ENCODE results near the gene COPS6. TPM values are rescaled to one million over a fixed set of nuclear protein-coding genes. Genes with fewer than 3 reads are reported as not detected.
A peak's percentile ranks its signal among the peaks of the same experiment; 100 is the strongest.

The COPS6 gene
- total RNA-seq, 2 experiments from 2014 or later = 81.7 to 86.3 TPM

GRCh38 chr7:100095704-100096103, 6.9 kb downstream of the COPS6 start:
- Mint-ChIP-seq H3K4me3 (no peak overlapping the region), H3K27ac (peak overlapping the region; percentile 26), H3K4me1 (peaks cover 50% of the 10 kb centered on the region), H3K27me3 (no peaks in the 10 kb centered on the region), H3K9me3 (no peaks in the 10 kb centered on the region), H3K36me3 (ENCODE audit: low read depth) (peaks cover 93% of the 10 kb centered on the region)
- ChIA-PET CTCF (interaction anchor here (0.6 kb wide), 1 partner anchor 350 kb away, joined by 3 read pairs; no protein-coding TSS in a partner anchor), POLR2A (interaction anchor here (1.0 to 1.5 kb wide), 5 partner anchors 10 to 178 kb away, joined by 3 to 5 read pairs (median 3); partner anchors contain the start of gene MBLAC1)
- DNase-seq = no peak

- no peaks in the 10 kb centered on the region for H3K27me3 Mint-ChIP-seq
- DNase-seq = no peak
- CTCF ChIA-PET = interaction anchor here (1.0 to 3.7 kb wide), 2 partner anchors 17 to 607 kb away, joined by 3 to 21 read pairs; no protein-coding TSS in a partner anchor
- H3K36me3 Mint-ChIP-seq (ENCODE audit: low read depth) = peaks cover 63% of the 10 kb centered on the region
- POLR2A ChIA-PET = interaction anchor here (4.2 kb wide), 1 partner anchor 13 kb away, joined by 169 read pairs; the partner anchor contains the start of genes COPS6 and ZNF3
- H3K9me3 Mint-ChIP-seq = no peaks in the 10 kb centered on the region
- H3K4me1 Mint-ChIP-seq = peaks cover 47% of the 10 kb centered on the region
- H3K27ac Mint-ChIP-seq = no peak overlapping the region
- peak overlapping the region; percentile 84 for H3K4me3 Mint-ChIP-seq
Measured at GRCh38 chr7:100098913-100099312, 10.1 kb downstream of the COPS6 start.

GRCh38 chr7:100099452-100099851, 10.7 kb downstream of the COPS6 start:
- DNase-seq = no peak
- Mint-ChIP-seq H3K4me3 (peak overlapping the region; percentile 84), H3K36me3 (ENCODE audit: low read depth) (peaks cover 60% of the 10 kb centered on the region), H3K4me1 (peaks cover 47% of the 10 kb centered on the region), H3K9me3 (no peaks in the 10 kb centered on the region), H3K27me3 (no peaks in the 10 kb centered on the region), H3K27ac (peak overlapping the region; percentile 16)
- CTCF ChIA-PET = interaction anchor here (1.0 to 3.7 kb wide), 2 partner anchors 17 to 606 kb away, joined by 3 to 21 read pairs; no protein-coding TSS in a partner anchor
- POLR2A ChIA-PET = interaction anchor here (0.5 to 4.2 kb wide), 4 partner anchors 13 to 78 kb away, joined by 3 to 169 read pairs (median 22); partner anchors contain the start of genes COPS6 and ZNF3

- peaks cover 44% of the 10 kb centered on the region for H3K4me1 Mint-ChIP-seq
- peak; percentile 89 for DNase-seq
- no peaks in the 10 kb centered on the region for H3K9me3 Mint-ChIP-seq
- peak overlapping the region; percentile 84 for H3K4me3 Mint-ChIP-seq
- ChIA-PET POLR2A (interaction anchor here (0.8 to 4.2 kb wide), 37 partner anchors 8 to 774 kb away, joined by 3 to 169 read pairs (median 4); partner anchors contain the start of genes AGFG2, BUD31, CNPY4 and COPS6), CTCF (interaction anchor here (1.2 to 3.7 kb wide), 5 partner anchors 13 to 328 kb away, joined by 4 to 21 read pairs (median 4); partner anchors contain the start of gene ZCWPW1)
- H3K27me3 Mint-ChIP-seq = no peaks in the 10 kb centered on the region
- peaks cover 53% of the 10 kb centered on the region for H3K36me3 Mint-ChIP-seq (ENCODE audit: low read depth)
- peak overlapping the region; percentile 90 for H3K27ac Mint-ChIP-seq
Measured at GRCh38 chr7:100100420-100101015, 11.7 kb downstream of the COPS6 start.

- CTCF ChIA-PET = interaction anchor here (0.7 to 3.7 kb wide), 14 partner anchors 11 to 328 kb away, joined by 3 to 21 read pairs (median 4); partner anchors contain the start of genes LAMTOR4, ZCWPW1 and ZKSCAN1
- H3K9me3 Mint-ChIP-seq = no peaks in the 10 kb centered on the region
- peaks cover 42% of the 10 kb centered on the region for H3K4me1 Mint-ChIP-seq
- H3K27me3 Mint-ChIP-seq = no peaks in the 10 kb centered on the region
- peaks cover 50% of the 10 kb centered on the region for H3K36me3 Mint-ChIP-seq (ENCODE audit: low read depth)
- H3K27ac Mint-ChIP-seq = peak within 1 kb of the TSS; percentile 90
- POLR2A ChIA-PET = interaction anchor here (0.8 to 4.2 kb wide), 46 partner anchors 9 to 774 kb away, joined by 3 to 169 read pairs (median 4); partner anchors contain the start of genes AGFG2, BUD31, CNPY4 and COPS6
- peak; percentile 99 for DNase-seq
- H3K4me3 Mint-ChIP-seq = peak within 1 kb of the TSS; percentile 84
Measured at GRCh38 chr7:100101016-100101862, 12.5 kb downstream of the COPS6 start, which contains the start of the genes AP4M1 and MCM7. Gene AP4M1 (plus strand): TSS chr7:100101643. CDS start chr7:100101715, 72 bp downstream. Gene MCM7 (minus strand): TSS chr7:100101397. CDS start chr7:100101294, 103 bp downstream.

GRCh38 chr7:100102950-100103840, 14.4 kb downstream of the COPS6 start:
- ChIA-PET CTCF (interaction anchor here (0.6 to 2.6 kb wide), 6 partner anchors 17 to 1211 kb away, joined by 3 to 15 read pairs (median 3); partner anchors contain the start of gene LAMTOR4), POLR2A (interaction anchor here (1.1 to 4.2 kb wide), 8 partner anchors 10 to 483 kb away, joined by 3 to 169 read pairs (median 20); partner anchors contain the start of genes CNPY4, COPS6, FBXO24 and LAMTOR4)
- Mint-ChIP-seq H3K27ac (peak overlapping the region; percentile 32), H3K36me3 (ENCODE audit: low read depth) (peaks cover 52% of the 10 kb centered on the region), H3K9me3 (no peaks in the 10 kb centered on the region), H3K4me1 (peaks cover 32% of the 10 kb centered on the region), H3K4me3 (peak overlapping the region; percentile 84), H3K27me3 (no peaks in the 10 kb centered on the region)
- no peak for DNase-seq

- no peak for DNase-seq
- peaks cover 45% of the 10 kb centered on the region for H3K36me3 Mint-ChIP-seq (ENCODE audit: low read depth)
- no peaks in the 10 kb centered on the region for H3K27me3 Mint-ChIP-seq
- H3K4me1 Mint-ChIP-seq = peaks cover 15% of the 10 kb centered on the region
- no peak overlapping the region for H3K27ac Mint-ChIP-seq
- no peaks in the 10 kb centered on the region for H3K9me3 Mint-ChIP-seq
- no peak overlapping the region for H3K4me3 Mint-ChIP-seq
- CTCF ChIA-PET = no interaction called here
- POLR2A ChIA-PET = interaction anchor here (3.0 kb wide), 1 partner anchor 21 kb away, joined by 13 read pairs; the partner anchor contains the start of gene MBLAC1
Measured at GRCh38 chr7:100105534-100105933, 16.8 kb downstream of the COPS6 start.

GRCh38 chr7:100106633-100107032, 17.9 kb downstream of the COPS6 start:
- CTCF ChIA-PET = no interaction called here
- POLR2A ChIA-PET = interaction anchor here (3.0 kb wide), 1 partner anchor 19 kb away, joined by 13 read pairs; the partner anchor contains the start of gene MBLAC1

GRCh38 chr7:100107125-100107737, 18.5 kb downstream of the COPS6 start:
- Mint-ChIP-seq H3K27me3 (no peaks in the 10 kb centered on the region), H3K4me3 (no peak overlapping the region), H3K9me3 (no peaks in the 10 kb centered on the region), H3K4me1 (peaks cover 12% of the 10 kb centered on the region), H3K36me3 (ENCODE audit: low read depth) (peaks cover 54% of the 10 kb centered on the region), H3K27ac (no peak overlapping the region)
- ChIA-PET POLR2A (no interaction called here), CTCF (no interaction called here)
- DNase-seq = no peak

More at GRCh38 chr7:100106633-100107032, 17.9 kb downstream of the COPS6 start:
- Mint-ChIP-seq H3K36me3 (ENCODE audit: low read depth) (peaks cover 51% of the 10 kb centered on the region), H3K9me3 (no peaks in the 10 kb centered on the region), H3K4me3 (no peak overlapping the region), H3K27me3 (no peaks in the 10 kb centered on the region), H3K4me1 (peaks cover 12% of the 10 kb centered on the region), H3K27ac (no peak overlapping the region)
- no peak for DNase-seq

- no peaks in the 10 kb centered on the region for H3K9me3 Mint-ChIP-seq
- ChIA-PET CTCF (no interaction called here), POLR2A (no interaction called here)
- H3K27ac Mint-ChIP-seq = no peak overlapping the region
- peaks cover 6% of the 10 kb centered on the region for H3K4me1 Mint-ChIP-seq
- H3K27me3 Mint-ChIP-seq = no peaks in the 10 kb centered on the region
- peaks cover 58% of the 10 kb centered on the region for H3K36me3 Mint-ChIP-seq (ENCODE audit: low read depth)
- H3K4me3 Mint-ChIP-seq = no peak overlapping the region
- DNase-seq = no peak
Measured at GRCh38 chr7:100107890-100108289, 19.1 kb downstream of the COPS6 start.

GRCh38 chr7:100109521-100110163, 20.9 kb downstream of the COPS6 start:
- Mint-ChIP-seq H3K36me3 (ENCODE audit: low read depth) (peaks cover 56% of the 10 kb centered on the region), H3K4me3 (no peak overlapping the region), H3K27me3 (no peaks in the 10 kb centered on the region), H3K4me1 (no peaks in the 10 kb centered on the region), H3K27ac (no peak overlapping the region), H3K9me3 (no peaks in the 10 kb centered on the region)
- DNase-seq = no peak
- POLR2A ChIA-PET = no interaction called here
- CTCF ChIA-PET = no interaction called here

All from activated CD4-positive, alpha-beta memory T cell treated with anti-CD3 and anti-CD28 coated beads, Interleukin-2, amount 10 ng/mL, durations not matched to agents 7 days and 5 days (primary cell).